HepG2 (cell line): Measurements from ENCODE around the gene COBLL1. TPM values are rescaled to one million over a fixed set of nuclear protein-coding genes. Genes with fewer than 3 reads are reported as not detected.

Experiments used
- FIP1L1 ChIP-seq: fragments of 200-400 bp; formaldehyde crosslinking; IDR thresholded peaks from 2 replicates; pipeline ENCODE4 v1.6.1; 2018; ENCODE audit warnings: low read depth, mild to moderate bottlenecking, low read length, moderate library complexity, borderline replicate concordance; ENCODE audit not compliant: insufficient read depth
- HDAC2 ChIP-seq: sonication (generic); formaldehyde crosslinking; IDR thresholded peaks from 2 replicates; pipeline ENCODE4 v1.4.0; 2020; ENCODE audit warnings: missing genetic modification reagents
- HDAC6 ChIP-seq: fragments of 200-600 bp; sonication (generic); IDR thresholded peaks from 2 replicates; pipeline ENCODE4 v1.7.0; 2017; ENCODE audit warnings: mild to moderate bottlenecking, antibody characterized with exemption, low read length, low read depth
- HOXD1 ChIP-seq: sonication (generic); formaldehyde crosslinking; IDR thresholded peaks from 2 replicates; pipeline ENCODE4 v1.5.0; 2020; ENCODE audit warnings: missing genetic modification reagents
- MIER2 ChIP-seq: IDR thresholded peaks from 2 replicates; pipeline ENCODE4 v1.6.1; 2016; ENCODE audit warnings: missing biosample characterization, missing genetic modification reagents
- NFKB2 ChIP-seq: sonication (generic); formaldehyde crosslinking; IDR thresholded peaks from 2 replicates; pipeline ENCODE4 v1.4.0; 2020; ENCODE audit warnings: missing genetic modification reagents, borderline replicate concordance
- NR1H2 ChIP-seq: sonication (generic); formaldehyde crosslinking; IDR thresholded peaks from 2 replicates; pipeline ENCODE4 v1.8.1; 2022; ENCODE audit warnings: low read depth, missing genetic modification reagents, borderline replicate concordance
- TAF15 ChIP-seq: fragments of 200-400 bp; formaldehyde crosslinking; IDR thresholded peaks from one replicate; pipeline ENCODE4 v1.6.1; 2018; ENCODE audit warnings: mild to moderate bottlenecking, low read depth, low read length; ENCODE audit not compliant: poor library complexity, severe bottlenecking
- ZFP62 ChIP-seq: sonication (generic); formaldehyde crosslinking; IDR thresholded peaks from 2 replicates; pipeline ENCODE4 v1.4.0; 2020; ENCODE audit warnings: missing genetic modification reagents
- ZNF251 ChIP-seq: sonication (generic); formaldehyde crosslinking; IDR thresholded peaks from 2 replicates; pipeline ENCODE4 v1.9.0; 2021; ENCODE audit warnings: mild to moderate bottlenecking, missing genetic modification reagents
- ZNF282 ChIP-seq: fragments of 450-650 bp; IDR thresholded peaks from 2 replicates; pipeline ENCODE4 v1.6.1; 2018; ENCODE audit not compliant: partially characterized antibody
- ZNF333 ChIP-seq: sonication (generic); formaldehyde crosslinking; IDR thresholded peaks from 2 replicates; pipeline ENCODE4 v1.4.0; 2020; ENCODE audit warnings: mild to moderate bottlenecking, missing genetic modification reagents, borderline replicate concordance
- ZNF367 ChIP-seq: sonication (generic); formaldehyde crosslinking; IDR thresholded peaks from 2 replicates; pipeline ENCODE4 v1.4.0; 2020; ENCODE audit warnings: missing genetic modification reagents, borderline replicate concordance
- ZNF383 ChIP-seq: sonication (generic); formaldehyde crosslinking; IDR thresholded peaks from 2 replicates; pipeline ENCODE4 v1.4.0; 2020; ENCODE audit warnings: missing genetic modification reagents, mild to moderate bottlenecking, borderline replicate concordance
- polyA plus RNA-seq, 8 experiments: library from polyadenylated mRNA; depleted of rRNA in 3 of 8; stranded (reverse) in 7 of 8; unstranded in 1 of 8; fragments of >200 nt; fragmentation: Illumina TruSeq in 4 of 8; extraction: Trizol in 4 of 8; gene quantifications; 2 replicates each; pipeline versions ENCODE4 v1.2.1 to v1.2.3, GENCODE V29; 2011 to 2016; ENCODE audit warnings: low read depth in 4 of 8, missing spikeins in 1 of 8, mixed read lengths in 1 of 8; ENCODE audit not compliant: insufficient read depth in 1 of 8
- total RNA-seq, 5 experiments: library from RNA; depleted of rRNA; stranded (reverse); fragments of >200 nt; fragmentation: Illumina TruSeq; extraction: Trizol; gene quantifications; 2 replicates each; pipeline ENCODE4 v1.2.3, GENCODE V29; 2016; ENCODE audit warnings: low read depth in 1 of 5
- TF ChIP-seq, protein P1 (sequence below): sonication (generic); formaldehyde crosslinking; IDR thresholded peaks from 2 replicates; pipeline ENCODE4 v1.8.0; 2022; ENCODE audit warnings: mild to moderate bottlenecking, missing genetic modification reagents
- TF ChIP-seq, protein P2 (sequence below): conservative IDR thresholded peaks from 2 replicates; pipeline ENCODE4 v1.6.1; 2018; ENCODE audit warnings: missing genetic modification reagents
- TF ChIP-seq, protein P3 (sequence below): sonication (generic); formaldehyde crosslinking; IDR thresholded peaks from 2 replicates; pipeline ENCODE4 v1.5.0; 2020; ENCODE audit warnings: missing genetic modification reagents
- TF ChIP-seq, protein P4 (sequence below): sonication (generic); formaldehyde crosslinking; IDR thresholded peaks from 2 replicates; pipeline ENCODE4 v1.4.0; 2020; ENCODE audit warnings: mild to moderate bottlenecking, missing genetic modification reagents

Gene COBLL1
- total and polyA plus RNA-seq, 2 of the 13 experiments (the other 11 are each of a cell fraction or from before 2014, with no cell fraction given) = 32.6 to 86.8 TPM

DNA sequence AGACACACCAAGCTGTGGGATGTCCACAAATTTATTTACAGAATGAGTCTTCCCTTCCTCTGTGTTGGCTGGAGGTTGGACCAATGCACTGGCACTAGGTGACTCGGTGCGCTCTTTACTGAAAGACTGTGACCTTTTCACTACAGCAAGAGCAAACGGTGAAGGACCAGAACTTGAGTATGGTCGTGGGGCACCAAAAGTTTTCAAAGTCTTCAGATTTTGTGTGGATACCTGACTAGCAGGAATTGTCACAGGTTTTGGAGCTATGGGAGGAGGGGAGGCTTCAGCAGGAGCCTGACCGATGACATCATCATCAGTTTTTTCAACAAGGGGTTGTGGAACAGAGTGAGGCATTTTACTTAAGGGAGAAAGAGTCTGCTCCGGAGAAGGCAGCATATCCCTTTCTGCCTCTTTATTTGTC, 147.3 kb downstream of the COBLL1 start (continued):
- TF ChIP-seq, protein P1, sequence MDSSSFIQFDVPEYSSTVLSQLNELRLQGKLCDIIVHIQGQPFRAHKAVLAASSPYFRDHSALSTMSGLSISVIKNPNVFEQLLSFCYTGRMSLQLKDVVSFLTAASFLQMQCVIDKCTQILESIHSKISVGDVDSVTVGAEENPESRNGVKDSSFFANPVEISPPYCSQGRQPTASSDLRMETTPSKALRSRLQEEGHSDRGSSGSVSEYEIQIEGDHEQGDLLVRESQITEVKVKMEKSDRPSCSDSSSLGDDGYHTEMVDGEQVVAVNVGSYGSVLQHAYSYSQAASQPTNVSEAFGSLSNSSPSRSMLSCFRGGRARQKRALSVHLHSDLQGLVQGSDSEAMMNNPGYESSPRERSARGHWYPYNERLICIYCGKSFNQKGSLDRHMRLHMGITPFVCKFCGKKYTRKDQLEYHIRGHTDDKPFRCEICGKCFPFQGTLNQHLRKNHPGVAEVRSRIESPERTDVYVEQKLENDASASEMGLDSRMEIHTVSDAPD (CRISPR knock-in tag) = no peak
- TF ChIP-seq NFKB2 (no peak), NR1H2 (CRISPR knock-in tag) (no peak), HOXD1 (CRISPR knock-in tag) (no peak), ZNF282 (no peak), HDAC2 (no peak), MIER2 (CRISPR knock-in tag) (no peak), ZNF367 (CRISPR knock-in tag) (no peak), ZFP62 (CRISPR knock-in tag) (no peak), ZNF251 (no peak), ZNF333 (CRISPR knock-in tag) (no peak), FIP1L1 (no peak), TAF15 (no peak), ZNF383 (CRISPR knock-in tag) (no peak), HDAC6 (no peak)
- TF ChIP-seq, protein P2, sequence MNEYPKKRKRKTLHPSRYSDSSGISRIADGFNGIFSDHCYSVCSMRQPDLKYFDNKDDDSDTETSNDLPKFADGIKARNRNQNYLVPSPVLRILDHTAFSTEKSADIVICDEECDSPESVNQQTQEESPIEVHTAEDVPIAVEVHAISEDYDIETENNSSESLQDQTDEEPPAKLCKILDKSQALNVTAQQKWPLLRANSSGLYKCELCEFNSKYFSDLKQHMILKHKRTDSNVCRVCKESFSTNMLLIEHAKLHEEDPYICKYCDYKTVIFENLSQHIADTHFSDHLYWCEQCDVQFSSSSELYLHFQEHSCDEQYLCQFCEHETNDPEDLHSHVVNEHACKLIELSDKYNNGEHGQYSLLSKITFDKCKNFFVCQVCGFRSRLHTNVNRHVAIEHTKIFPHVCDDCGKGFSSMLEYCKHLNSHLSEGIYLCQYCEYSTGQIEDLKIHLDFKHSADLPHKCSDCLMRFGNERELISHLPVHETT (CRISPR knock-in tag) = no peak
- TF ChIP-seq, protein P3, sequence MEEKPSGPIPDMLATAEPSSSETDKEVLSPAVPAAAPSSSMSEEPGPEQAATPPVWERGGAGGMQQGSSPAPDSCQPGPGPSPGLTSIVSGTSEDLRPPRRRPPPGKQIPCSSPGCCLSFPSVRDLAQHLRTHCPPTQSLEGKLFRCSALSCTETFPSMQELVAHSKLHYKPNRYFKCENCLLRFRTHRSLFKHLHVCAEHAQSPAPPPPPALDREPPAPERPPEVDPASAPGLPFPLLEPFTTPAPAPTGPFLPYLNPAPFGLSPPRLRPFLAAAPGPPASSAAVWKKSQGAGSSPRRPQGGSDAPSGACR (CRISPR knock-in tag) = no peak
- TF ChIP-seq, protein P4, sequence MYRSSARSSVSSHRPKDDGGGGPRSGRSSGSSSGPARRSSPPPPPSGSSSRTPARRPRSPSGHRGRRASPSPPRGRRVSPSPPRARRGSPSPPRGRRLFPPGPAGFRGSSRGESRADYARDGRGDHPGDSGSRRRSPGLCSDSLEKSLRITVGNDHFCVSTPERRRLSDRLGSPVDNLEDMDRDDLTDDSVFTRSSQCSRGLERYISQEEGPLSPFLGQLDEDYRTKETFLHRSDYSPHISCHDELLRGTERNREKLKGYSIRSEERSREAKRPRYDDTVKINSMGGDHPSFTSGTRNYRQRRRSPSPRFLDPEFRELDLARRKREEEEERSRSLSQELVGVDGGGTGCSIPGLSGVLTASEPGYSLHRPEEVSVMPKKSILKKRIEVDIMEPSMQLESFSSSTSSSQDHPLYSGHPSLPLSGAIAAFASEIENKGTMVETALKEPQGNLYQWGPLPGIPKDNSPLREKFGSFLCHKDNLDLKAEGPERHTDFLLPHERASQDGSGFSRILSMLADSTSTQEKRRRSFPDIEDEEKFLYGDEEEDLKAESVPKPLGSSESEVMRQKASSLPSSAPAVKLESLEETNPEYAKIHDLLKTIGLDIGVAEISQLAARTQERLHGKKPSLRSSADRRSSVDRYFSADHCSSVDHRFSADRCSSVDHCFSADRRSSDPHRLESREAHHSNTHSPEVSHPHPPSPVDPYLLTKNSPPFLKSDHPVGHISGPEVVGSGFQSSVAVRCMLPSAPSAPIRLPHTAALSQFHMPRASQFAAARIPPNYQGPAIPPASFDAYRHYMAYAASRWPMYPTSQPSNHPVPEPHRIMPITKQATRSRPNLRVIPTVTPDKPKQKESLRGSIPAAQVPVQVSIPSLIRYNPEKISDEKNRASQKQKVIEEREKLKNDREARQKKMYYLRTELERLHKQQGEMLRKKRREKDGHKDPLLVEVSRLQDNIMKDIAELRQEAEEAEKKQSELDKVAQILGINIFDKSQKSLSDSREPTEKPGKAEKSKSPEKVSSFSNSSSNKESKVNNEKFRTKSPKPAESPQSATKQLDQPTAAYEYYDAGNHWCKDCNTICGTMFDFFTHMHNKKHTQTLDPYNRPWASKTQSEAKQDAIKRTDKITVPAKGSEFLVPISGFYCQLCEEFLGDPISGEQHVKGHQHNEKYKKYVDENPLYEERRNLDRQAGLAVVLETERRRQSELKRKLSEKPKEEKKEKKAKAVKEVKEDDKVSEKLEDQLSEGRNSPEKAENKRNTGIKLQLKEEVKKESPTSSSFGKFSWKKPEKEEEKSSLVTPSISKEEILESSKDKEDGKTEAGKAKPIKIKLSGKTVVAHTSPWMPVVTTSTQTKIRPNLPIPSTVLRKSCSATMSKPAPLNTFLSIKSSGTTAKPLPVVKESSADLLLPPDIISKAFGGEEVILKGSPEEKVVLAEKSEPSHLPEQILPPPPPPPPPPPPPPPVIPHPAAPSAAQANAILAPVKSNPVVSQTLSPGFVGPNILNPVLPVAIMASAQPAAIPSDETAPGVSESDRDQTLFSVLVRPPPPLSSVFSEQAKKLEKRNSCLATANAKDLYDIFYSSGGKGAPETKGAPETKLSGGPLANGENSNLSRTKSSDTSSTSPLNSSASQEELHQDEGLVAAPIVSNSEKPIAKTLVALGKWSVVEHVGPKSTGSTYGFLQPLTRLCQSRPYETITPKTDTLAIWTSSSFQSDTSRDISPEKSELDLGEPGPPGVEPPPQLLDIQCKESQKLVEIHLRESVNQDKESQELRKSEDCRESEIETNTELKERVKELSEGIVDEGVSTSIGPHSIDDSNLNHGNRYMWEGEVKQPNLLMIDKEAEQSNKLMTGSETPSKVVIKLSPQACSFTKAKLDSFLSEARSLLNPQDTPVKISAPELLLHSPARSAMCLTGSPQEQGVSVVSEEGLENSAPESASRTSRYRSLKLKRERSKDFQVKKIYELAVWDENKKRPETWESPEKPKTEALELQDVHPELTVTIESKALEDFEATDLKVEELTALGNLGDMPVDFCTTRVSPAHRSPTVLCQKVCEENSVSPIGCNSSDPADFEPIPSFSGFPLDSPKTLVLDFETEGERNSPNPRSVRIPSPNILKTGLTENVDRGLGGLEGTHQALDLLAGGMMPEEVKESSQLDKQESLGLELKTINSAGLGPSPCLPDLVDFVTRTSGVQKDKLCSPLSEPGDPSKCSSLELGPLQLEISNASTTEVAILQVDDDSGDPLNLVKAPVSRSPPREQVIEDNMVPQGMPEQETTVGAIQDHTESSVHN (CRISPR knock-in tag) = no peak
